HG03103 (cell line): ENCODE data around the gene B3GAT3.
"Not testable (repeated sequence)": the region's sequence is repeated elsewhere in the genome, so short reads cannot be mapped to it uniquely, and the experiment has no call there.

Experiments used
- ATAC-seq: cut with Tn5 transposase; IDR thresholded peaks from one replicate; pipeline ENCODE4 v1.9.1; 2021; ENCODE audit warnings: low read depth; ENCODE audit not compliant: unreplicated experiment

Gene B3GAT3

GRCh38 chr11:62580959-62581715 lies 40.6 kb downstream of the B3GAT3 start:
- ATAC-seq, result no peak

- no peak for ATAC-seq
These were observed 42.5 kb downstream of the B3GAT3 start for GRCh38 chr11:62579252-62579651.

GRCh38 chr11:62578541-62578940 lies 43.2 kb downstream of the B3GAT3 start:
- no peak for ATAC-seq

DNA sequence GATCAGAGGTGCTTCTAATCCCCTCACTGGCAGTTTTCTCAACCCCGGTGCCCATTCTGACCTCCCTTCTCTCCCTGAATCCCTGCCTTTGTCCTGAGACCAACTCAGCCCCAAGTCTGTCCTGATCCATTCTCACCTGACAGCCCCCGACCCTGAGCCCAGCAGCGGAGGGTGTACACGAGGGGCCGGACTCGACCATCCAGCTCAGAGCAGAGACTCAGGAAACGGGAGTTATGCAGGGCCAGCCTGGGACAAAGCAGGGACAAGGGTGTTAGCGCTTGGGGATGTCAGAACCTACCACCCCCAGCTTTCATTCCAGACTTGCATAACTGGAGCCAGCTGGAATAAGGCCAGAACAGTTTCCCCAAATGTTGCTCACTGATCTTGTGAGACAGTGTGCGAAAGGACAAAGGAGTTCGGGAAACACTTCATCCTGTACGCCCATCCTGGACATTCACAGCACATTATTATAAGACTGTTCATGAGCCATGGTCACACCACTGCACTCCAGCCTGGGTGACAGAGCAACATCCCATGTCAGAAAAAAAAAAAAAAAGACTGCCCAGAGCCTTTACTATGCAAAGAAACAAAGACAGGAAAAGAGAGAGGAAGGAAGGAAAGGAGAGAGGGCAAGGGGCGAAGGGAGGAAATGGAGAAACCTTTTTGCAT lies 44.6 kb downstream of the B3GAT3 start:
- ATAC-seq, result no peak

- no peak for ATAC-seq
These were observed 45.9 kb downstream of the B3GAT3 start for GRCh38 chr11:62575837-62576236.

- ATAC-seq, result no peak
These were observed 46.6 kb downstream of the B3GAT3 start for GRCh38 chr11:62575156-62575555.

DNA sequence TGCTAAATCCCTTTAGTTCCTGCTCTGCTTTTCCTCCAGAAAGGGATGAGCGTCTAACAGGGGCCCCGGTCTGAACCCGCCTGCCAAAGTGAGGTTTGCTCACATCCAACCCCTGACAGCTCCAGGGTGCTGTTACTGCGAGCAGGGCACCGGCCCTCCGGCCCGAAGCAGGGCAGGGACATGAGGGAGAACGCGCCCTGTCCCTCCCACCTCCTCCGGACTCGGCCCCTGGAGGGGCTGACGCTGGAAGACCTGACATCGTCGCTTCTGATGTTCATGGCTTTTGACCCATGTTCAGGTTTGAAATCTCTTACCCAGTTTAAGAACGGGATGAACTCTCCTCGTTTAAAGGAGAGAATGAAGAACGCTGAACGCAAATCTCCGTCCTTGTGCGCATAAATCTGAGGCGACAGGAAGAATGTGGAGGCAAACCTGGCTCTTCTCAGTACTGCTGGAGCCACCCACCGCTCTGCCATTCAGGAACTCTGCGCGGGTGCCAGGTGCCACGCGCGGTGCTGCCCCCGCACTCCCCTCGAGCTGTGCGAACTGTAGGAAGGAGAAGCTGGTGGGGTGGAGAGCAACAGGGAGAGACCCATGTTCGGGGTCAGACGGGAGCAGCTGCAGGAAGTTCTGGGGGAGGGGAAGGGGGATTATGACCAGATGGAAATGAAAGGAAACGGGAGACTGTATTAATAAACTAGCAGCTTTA lies 47.3 kb downstream of the B3GAT3 start:
- ATAC-seq, result no peak

DNA sequence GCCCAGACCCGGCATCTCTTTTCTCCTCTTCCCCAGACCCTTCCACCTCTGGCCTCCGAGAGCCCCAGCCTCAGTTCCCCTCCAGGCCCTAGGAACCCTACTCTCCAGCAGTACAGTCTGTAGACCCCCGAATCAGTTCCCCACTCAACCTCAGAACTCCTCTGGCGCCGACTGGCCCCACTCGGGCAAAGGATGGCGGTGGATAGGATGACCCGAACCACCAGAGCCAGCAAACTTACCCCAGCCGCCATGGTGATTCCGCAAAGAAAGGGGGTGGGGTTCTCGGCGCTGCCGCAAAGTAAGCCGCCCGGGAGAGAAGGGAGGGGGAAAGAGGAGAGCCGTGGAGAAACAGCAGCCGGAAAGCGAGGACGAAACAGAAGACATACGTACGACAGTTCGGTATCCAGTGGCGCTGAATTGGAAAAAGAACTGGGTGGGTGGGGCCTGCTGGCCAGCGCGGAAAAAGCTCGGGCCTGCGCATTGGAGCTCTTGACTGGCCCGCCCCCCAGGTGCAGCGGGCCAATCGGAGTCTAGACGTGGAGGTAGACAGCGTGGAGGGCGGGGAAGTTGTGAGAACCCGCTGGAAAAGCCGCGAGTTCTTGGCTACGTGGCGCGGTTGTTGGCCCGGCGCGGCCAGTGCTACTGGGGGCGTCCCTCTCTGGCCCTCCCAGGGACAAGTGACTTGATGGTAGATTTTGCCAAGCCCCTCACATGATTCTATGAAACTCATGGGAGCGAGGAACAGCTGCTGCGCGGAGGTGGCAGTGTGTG lies 48.0 kb downstream of the B3GAT3 start, which contains the start of gene EEF1G:
EEF1G (minus strand) TSS at position 300 of the 771 bp plus-strand sequence; CDS start at position 251, 49 bp downstream.
- ATAC-seq, result peak; percentile 87

GRCh38 chr11:62573006-62573591 lies 48.7 kb downstream of the B3GAT3 start:
- ATAC-seq, result no peak

DNA sequence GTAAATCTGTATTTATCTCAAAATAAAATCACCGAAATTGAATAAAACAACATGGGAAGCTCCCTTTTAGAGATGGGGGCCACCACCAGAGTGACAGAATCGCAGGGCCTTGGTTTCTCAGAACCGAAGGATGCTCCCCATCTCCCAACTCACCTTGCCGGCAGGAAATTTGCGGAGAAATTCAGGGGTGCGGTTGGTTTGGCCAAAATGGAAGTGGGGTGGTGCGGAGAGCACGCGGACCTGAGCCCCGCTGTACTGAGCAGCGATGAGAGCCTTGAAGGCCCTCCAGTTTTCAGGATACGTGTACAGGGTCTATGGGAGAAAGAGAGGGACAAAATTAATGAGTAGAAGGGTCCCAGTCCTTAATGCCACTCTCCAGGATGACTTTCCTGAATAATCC lies 49.4 kb downstream of the B3GAT3 start:
- ATAC-seq, result no peak

GRCh38 chr11:62571493-62571892 lies 50.3 kb downstream of the B3GAT3 start:
- not testable (repeated sequence) for ATAC-seq

GRCh38 chr11:62570903-62571302 lies 50.9 kb downstream of the B3GAT3 start:
- ATAC-seq, result not testable (repeated sequence)

DNA sequence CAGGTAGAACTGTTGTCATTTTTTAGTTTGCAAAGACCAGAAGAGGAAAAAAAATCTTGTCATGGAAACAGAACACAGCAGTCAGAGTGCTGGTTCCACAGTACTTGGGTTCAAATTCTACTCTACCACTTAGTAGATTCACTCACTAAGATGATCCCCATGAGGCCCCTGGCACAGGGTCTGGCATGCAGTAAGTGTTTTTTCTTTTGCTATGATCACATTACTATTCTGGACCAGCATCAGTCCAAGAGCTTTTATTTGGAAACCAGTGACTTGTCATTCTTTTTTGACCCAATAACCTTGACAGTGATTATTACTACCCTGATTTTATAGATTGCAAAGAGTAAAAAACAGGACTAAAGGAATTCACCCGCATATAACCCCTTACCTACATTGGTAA lies 52.2 kb downstream of the B3GAT3 start:
- ATAC-seq, result no peak

GRCh38 chr11:62567018-62567633 lies 54.7 kb downstream of the B3GAT3 start:
- ATAC-seq, result no peak

- no peak for ATAC-seq
These were observed 55.5 kb downstream of the B3GAT3 start for GRCh38 chr11:62566247-62566646.
